ENCODE results near the gene FGFR1OP2. TPM values are rescaled to one million over a fixed set of nuclear protein-coding genes. Genes with fewer than 3 reads are reported as not detected.

The FGFR1OP2 gene
- total RNA-seq (2022; extraction: Qiagen RNA extraction) = 26.9 to 30.5 TPM (median 28.9 TPM) in 5 replicates

DNA sequence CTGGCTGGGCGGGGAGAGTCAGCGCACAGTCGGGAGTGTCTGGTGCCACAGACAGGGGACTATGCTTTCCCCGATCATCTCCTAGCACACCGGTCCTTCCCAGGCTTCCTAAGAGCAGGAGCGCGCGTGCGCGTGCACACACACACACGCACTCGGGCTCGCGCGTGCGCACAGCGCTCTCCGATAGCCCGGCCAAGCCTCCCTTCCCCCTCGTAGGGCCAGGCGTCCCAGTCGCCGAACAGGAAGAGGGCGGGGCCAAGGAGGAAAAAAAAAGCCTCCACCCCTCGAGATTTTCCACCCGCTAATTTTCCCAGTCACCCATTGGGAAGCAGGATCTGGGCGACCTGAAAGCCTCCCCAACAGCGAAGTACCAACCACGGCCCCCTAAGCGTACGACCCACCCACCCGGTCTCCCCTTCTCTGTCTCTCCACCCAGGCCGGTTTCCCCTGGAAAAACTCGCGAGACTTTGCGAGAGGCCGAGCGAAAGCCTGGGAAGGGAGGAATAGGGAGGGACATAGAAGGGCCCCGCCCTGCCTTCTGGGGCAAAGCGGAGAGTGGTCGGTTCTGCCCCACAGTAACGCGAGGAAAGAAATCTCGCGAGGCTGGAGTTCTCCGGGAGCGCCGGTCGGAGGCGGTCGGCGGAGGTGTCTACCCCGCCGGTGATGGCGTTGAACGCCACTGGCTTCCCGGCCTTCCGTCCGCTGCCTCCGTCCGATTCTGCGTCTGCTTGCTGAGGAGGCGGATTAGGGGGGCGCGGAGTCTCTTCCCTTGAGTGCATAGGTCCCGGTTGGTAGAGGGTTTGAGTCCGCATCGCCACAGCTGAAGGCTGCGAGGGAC is at the start of gene FGFR1OP2, which contains the start of gene INTS13:
Gene FGFR1OP2 (plus strand): TSS at position 608 of the 838 bp plus-strand sequence. CDS start 15,689 bp downstream, outside the sequence.
Gene INTS13 (minus strand): TSS at position 119 of the 838 bp plus-strand sequence. CDS start 1,178 bp downstream, outside the sequence.

DNA sequence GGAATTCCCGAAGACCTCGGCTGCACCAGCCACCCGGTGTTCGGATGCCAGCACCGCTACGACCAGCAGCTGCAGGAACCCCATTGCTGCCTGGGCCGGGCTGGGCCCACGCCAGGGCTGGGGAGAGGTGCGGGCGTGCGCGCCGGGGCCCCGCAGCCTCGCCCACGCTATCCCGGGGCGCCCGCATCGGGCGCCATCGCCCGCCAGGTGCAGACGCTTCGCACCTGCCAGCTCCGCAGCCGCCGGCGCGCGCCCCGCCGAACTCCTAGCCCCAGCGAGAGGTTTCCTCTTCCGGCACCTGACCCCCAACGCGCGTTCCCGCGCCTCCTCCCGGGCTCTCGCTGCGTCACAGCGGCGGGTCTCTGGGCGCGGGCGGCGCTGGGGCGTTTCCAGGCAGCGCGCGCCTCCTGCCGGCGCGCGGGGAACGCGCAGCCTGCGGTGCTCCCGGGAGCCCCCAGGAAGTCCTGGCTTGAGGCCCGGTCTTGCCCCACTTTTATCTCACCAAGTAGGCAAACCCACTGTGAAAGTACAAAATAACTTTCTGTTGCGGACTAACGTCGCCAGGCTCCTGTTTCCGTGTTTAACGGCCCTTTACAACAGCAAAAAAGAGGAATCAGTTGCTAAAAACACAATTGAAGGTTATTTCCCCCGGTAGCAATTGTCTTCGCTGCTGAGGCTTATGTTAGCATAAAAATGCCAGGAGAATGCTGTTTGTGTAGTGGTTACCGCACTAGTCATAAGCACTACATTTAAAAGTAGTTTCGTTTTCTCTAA is 76.0 kb downstream of the FGFR1OP2 start, which contains the start of gene TM7SF3:
Gene TM7SF3 (minus strand): TSS at position 300 of the 774 bp plus-strand sequence. CDS start 216 bp downstream, at position 84.

Other genes with a start within 250 kb of the FGFR1OP2 start
- gene ITPR2, start 105.3 kb upstream of the FGFR1OP2 start, total RNA-seq (2022; extraction: Qiagen RNA extraction) = 2.0 to 3.2 TPM (median 3.1 TPM) in 5 replicates
- gene INTS13, start 489 bp upstream of the FGFR1OP2 start, total RNA-seq (2022; extraction: Qiagen RNA extraction) = 22.1 to 29.0 TPM (median 25.2 TPM) in 5 replicates
- 56.9 to 81.5 TPM (median 80.2 TPM) in 5 replicates for gene TM7SF3, start 75.9 kb downstream of the FGFR1OP2 start, total RNA-seq (2022; extraction: Qiagen RNA extraction)
- 26.7 to 30.3 TPM (median 28.2 TPM) in 5 replicates for gene MED21, start 84.1 kb downstream of the FGFR1OP2 start, total RNA-seq (2022; extraction: Qiagen RNA extraction)
- not detected in 5 replicates for gene C12orf71, start 144.1 kb downstream of the FGFR1OP2 start, total RNA-seq (2022; extraction: Qiagen RNA extraction)

Data from A549 treated with dexamethasone at 1 μM for 4 hours (cell line).